ENCODE measurements around the gene CCND3. TPM values are rescaled to one million over a fixed set of nuclear protein-coding genes. Genes with fewer than 3 reads are reported as not detected.

Gene CCND3
- total RNA-seq, 1 donor from 2014 or later = 64.8 TPM

GRCh38 chr6:41972826-41973225 lies 31.2 kb upstream of the CCND3 start:
- no peaks in the 10 kb centered on the region for H3K36me3 ChIP-seq (ENCODE audit: insufficient read depth, low read length)
- no peaks in the 10 kb centered on the region for H3K9me3 ChIP-seq (ENCODE audit: insufficient read depth, low read depth, low read length)
- FAIRE-seq = no peak
- H3K27me3 ChIP-seq (ENCODE audit: insufficient read depth, low read length) = no peaks in the 10 kb centered on the region
- TF ChIP-seq CTCF (IDR thresholded peaks at IDR 0.05; ENCODE audit: insufficient read depth, low read depth, low read length) (no peak), EZH2 (IDR thresholded peaks at IDR 0.05; ENCODE audit: insufficient read depth, low read length) (no peak)
- peaks cover 2% of the 10 kb centered on the region for H3K27me3 Mint-ChIP-seq (ENCODE audit: low read depth, unreplicated experiment)
- H3K4me1 Mint-ChIP-seq (ENCODE audit: low read depth, unreplicated experiment) = peaks cover 9% of the 10 kb centered on the region
- H3K36me3 Mint-ChIP-seq (ENCODE audit: low read depth, unreplicated experiment) = no peaks in the 10 kb centered on the region
- H3K4me2 ChIP-seq (ENCODE audit: low read length) = no peak overlapping the region
- no peaks in the 10 kb centered on the region for H4K20me1 ChIP-seq (ENCODE audit: insufficient read depth, low read length)
- no peak overlapping the region for H3K27ac ChIP-seq (ENCODE audit: low read depth, low read length)
- H3K79me2 ChIP-seq (ENCODE audit: insufficient read depth, low read length) = no peaks in the 10 kb centered on the region
- H3K4me3 ChIP-seq (ENCODE audit: insufficient read depth, low read depth, low read length) = no peak overlapping the region
- no peak for DNase-seq (ENCODE audit: low read depth)
- no peak overlapping the region for H3K9ac ChIP-seq (ENCODE audit: low read length)
- peaks cover 11% of the 10 kb centered on the region for H3K4me1 ChIP-seq (ENCODE audit: insufficient read depth, low read length)
- H3K4me3 Mint-ChIP-seq (ENCODE audit: unreplicated experiment) = no peak overlapping the region
- no peak overlapping the region for H3K27ac Mint-ChIP-seq (ENCODE audit: unreplicated experiment)
- no peak overlapping the region for H2AFZ ChIP-seq (ENCODE audit: low read depth, low read length)
- H3K9me3 Mint-ChIP-seq (ENCODE audit: unreplicated experiment) = no peaks in the 10 kb centered on the region

DNA sequence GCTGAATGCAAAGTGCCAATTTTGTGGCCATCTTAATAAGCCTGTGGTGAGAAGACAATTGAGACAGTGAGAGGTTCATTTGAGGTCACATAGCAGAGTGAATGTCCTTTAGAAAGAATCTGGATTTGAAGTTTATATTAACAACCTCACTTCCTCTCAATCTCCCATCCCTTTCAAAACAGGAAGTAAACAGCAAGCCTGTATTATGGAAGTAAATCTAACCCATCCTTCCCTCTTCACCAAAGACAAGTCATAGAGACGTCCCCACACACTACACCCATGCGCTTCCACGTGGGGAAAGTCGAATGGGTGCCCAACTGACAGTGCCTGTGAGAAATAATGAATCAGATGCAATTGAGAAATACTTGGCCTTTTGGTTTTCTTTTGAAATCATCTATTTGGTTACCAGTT lies 28.8 kb upstream of the CCND3 start:
- TF ChIP-seq CTCF (IDR thresholded peaks at IDR 0.05; ENCODE audit: insufficient read depth, low read depth, low read length) = no peak
- TF ChIP-seq EZH2 (IDR thresholded peaks at IDR 0.05; ENCODE audit: insufficient read depth, low read length) = no peak
- no peak overlapping the region for H3K4me3 ChIP-seq (ENCODE audit: insufficient read depth, low read depth, low read length)
- H3K27me3 ChIP-seq (ENCODE audit: insufficient read depth, low read length) = no peaks in the 10 kb centered on the region
- Mint-ChIP-seq H3K36me3 (ENCODE audit: low read depth, unreplicated experiment) (no peaks in the 10 kb centered on the region), H3K4me3 (ENCODE audit: unreplicated experiment) (peak overlapping the region; percentile 17), H3K4me1 (ENCODE audit: low read depth, unreplicated experiment) (peaks cover 24% of the 10 kb centered on the region), H3K27ac (ENCODE audit: unreplicated experiment) (no peak overlapping the region), H3K27me3 (ENCODE audit: low read depth, unreplicated experiment) (peaks cover 2% of the 10 kb centered on the region), H3K9me3 (ENCODE audit: unreplicated experiment) (no peaks in the 10 kb centered on the region)
- peak overlapping the region; percentile 8 for H2AFZ ChIP-seq (ENCODE audit: low read depth, low read length)
- H4K20me1 ChIP-seq (ENCODE audit: insufficient read depth, low read length) = no peaks in the 10 kb centered on the region
- DNase-seq (ENCODE audit: low read depth) (peak; percentile 5), FAIRE-seq (no peak)
- no peak overlapping the region for H3K9ac ChIP-seq (ENCODE audit: low read length)
- no peaks in the 10 kb centered on the region for H3K36me3 ChIP-seq (ENCODE audit: insufficient read depth, low read length)
- H3K27ac ChIP-seq (ENCODE audit: low read depth, low read length) = no peak overlapping the region
- no peak overlapping the region for H3K4me2 ChIP-seq (ENCODE audit: low read length)
- H3K4me1 ChIP-seq (ENCODE audit: insufficient read depth, low read length) = peaks cover 26% of the 10 kb centered on the region
- H3K79me2 ChIP-seq (ENCODE audit: insufficient read depth, low read length) = no peaks in the 10 kb centered on the region
- H3K9me3 ChIP-seq (ENCODE audit: insufficient read depth, low read depth, low read length) = no peaks in the 10 kb centered on the region

DNA sequence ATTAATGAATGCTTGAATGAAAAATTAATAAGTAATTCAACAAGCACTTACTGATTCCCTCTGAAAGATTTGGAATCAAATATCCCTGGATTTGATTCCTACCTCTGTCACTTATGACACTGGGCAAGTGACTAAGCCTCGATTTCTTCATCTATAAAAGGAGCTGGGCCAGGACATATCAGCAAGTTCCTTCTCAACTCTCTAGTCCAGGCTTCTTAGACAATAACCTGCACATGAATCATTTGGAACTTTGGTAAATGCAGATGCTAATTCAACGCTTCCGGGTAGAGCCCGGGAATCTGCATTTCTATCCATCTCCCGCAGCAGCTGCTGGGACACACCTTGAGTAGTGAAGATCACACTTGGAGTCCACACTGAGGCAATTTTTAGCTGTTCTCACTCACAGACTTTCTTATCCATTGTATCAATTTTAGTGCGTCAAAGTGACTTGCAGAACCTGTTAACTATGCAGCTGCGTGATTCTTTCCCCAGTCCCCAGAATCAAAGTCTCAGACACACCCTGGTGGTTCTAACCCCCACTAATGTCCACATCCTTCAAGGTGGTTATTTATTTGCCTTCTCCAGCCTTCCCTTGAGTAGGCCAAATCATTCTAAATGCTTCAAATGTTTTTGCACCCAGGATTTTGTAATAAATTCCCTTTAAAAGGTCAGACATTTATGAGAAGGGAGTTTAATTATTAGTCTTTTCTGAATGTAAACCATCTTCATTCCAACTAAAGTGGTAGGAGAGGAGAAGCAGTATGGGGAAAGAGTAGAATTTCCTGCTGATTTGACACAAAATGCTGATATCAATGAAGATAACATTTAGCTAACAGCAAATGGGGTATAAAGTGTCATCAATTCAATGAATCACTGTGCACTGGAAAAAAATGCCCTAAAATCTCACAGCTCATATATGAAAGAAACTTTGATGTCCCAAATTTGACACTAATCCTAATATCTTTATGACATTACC lies 26.0 kb upstream of the CCND3 start:
- no peak overlapping the region for H3K9ac ChIP-seq (ENCODE audit: low read length)
- DNase-seq (ENCODE audit: low read depth) (peak; percentile 67), FAIRE-seq (no peak)
- H2AFZ ChIP-seq (ENCODE audit: low read depth, low read length) = no peak overlapping the region
- peaks cover 29% of the 10 kb centered on the region for H3K4me1 ChIP-seq (ENCODE audit: insufficient read depth, low read length)
- Mint-ChIP-seq H3K27ac (ENCODE audit: unreplicated experiment) (peak overlapping the region; percentile 75), H3K4me1 (ENCODE audit: low read depth, unreplicated experiment) (peaks cover 29% of the 10 kb centered on the region), H3K27me3 (ENCODE audit: low read depth, unreplicated experiment) (no peaks in the 10 kb centered on the region), H3K9me3 (ENCODE audit: unreplicated experiment) (no peaks in the 10 kb centered on the region), H3K4me3 (ENCODE audit: unreplicated experiment) (no peak overlapping the region), H3K36me3 (ENCODE audit: low read depth, unreplicated experiment) (no peaks in the 10 kb centered on the region)
- TF ChIP-seq EZH2 (IDR thresholded peaks at IDR 0.05; ENCODE audit: insufficient read depth, low read length) = no peak
- TF ChIP-seq CTCF (IDR thresholded peaks at IDR 0.05; ENCODE audit: insufficient read depth, low read depth, low read length) = no peak
- no peaks in the 10 kb centered on the region for H3K79me2 ChIP-seq (ENCODE audit: insufficient read depth, low read length)
- no peak overlapping the region for H3K4me3 ChIP-seq (ENCODE audit: insufficient read depth, low read depth, low read length)
- H3K27ac ChIP-seq (ENCODE audit: low read depth, low read length) = peak overlapping the region; percentile 80
- H4K20me1 ChIP-seq (ENCODE audit: insufficient read depth, low read length) = no peaks in the 10 kb centered on the region
- no peaks in the 10 kb centered on the region for H3K36me3 ChIP-seq (ENCODE audit: insufficient read depth, low read length)
- peaks cover 2% of the 10 kb centered on the region for H3K9me3 ChIP-seq (ENCODE audit: insufficient read depth, low read depth, low read length)
- no peaks in the 10 kb centered on the region for H3K27me3 ChIP-seq (ENCODE audit: insufficient read depth, low read length)
- peak overlapping the region; percentile 65 for H3K4me2 ChIP-seq (ENCODE audit: low read length)

Data from astrocyte (in vitro differentiated cells and primary cell).